K562 (cell line): ENCODE measurements around the gene MTHFR. TPM values are rescaled to one million over a fixed set of nuclear protein-coding genes. Genes with fewer than 3 reads are reported as not detected.

Experiments used
- ATF3 ChIP-seq, 2 experiments: fragments of 450-650 bp in 1 of 2; sonication (generic) in 1 of 2; formaldehyde crosslinking in 1 of 2; IDR thresholded peaks in 1 of 2; conservative IDR thresholded peaks in 1 of 2; 2 replicates each; pipeline versions ENCODE4 v1.6.1 to v1.8.1; 2016 to 2023; ENCODE audit warnings: mild to moderate bottlenecking in 2 of 2, moderate library complexity in 2 of 2, inconsistent platforms in 1 of 2, missing genetic modification reagents in 1 of 2
- CBX8 ChIP-seq: fragments of 200-600 bp; sonication (generic); IDR thresholded peaks from 2 replicates; pipeline ENCODE4 v1.6.1; 2012; ENCODE audit warnings: borderline replicate concordance, mixed run types, low read depth, mild to moderate bottlenecking, moderate library complexity, mixed read lengths, low read length, control low read depth, inconsistent platforms; ENCODE audit not compliant: poor library complexity, severe bottlenecking; ENCODE audit errors: extremely low read depth
- DPF2 ChIP-seq: fragments of 450-650 bp; IDR thresholded peaks from 2 replicates; pipeline ENCODE4 v1.6.1; 2016
- ELF4 ChIP-seq: fragments of 450-650 bp; formaldehyde crosslinking; IDR thresholded peaks from 2 replicates; pipeline ENCODE4 v1.4.0; 2022; ENCODE audit warnings: missing genetic modification characterization
- FOXK2 ChIP-seq, 2 experiments: fragments of 450-650 bp; IDR thresholded peaks in 1 of 2; conservative IDR thresholded peaks in 1 of 2; 2 replicates each; pipeline ENCODE4 v1.6.1; 2016; ENCODE audit warnings: low read depth in 2 of 2, mild to moderate bottlenecking in 1 of 2
- HLTF ChIP-seq: fragments of 450-650 bp; IDR thresholded peaks from 2 replicates; pipeline ENCODE4 v1.6.1; 2016
- IFI16 ChIP-seq: fragments of 250-450 bp; sonication (Bioruptor Pico); IDR thresholded peaks from 2 replicates; pipeline ENCODE4 v2.1.2; 2022; ENCODE audit warnings: mild to moderate bottlenecking, inconsistent platforms
- KAT7 ChIP-seq: sonication (generic); formaldehyde crosslinking; IDR thresholded peaks from 2 replicates; pipeline ENCODE4 v1.8.0; 2022; ENCODE audit warnings: missing genetic modification reagents, mild to moderate bottlenecking, borderline replicate concordance
- MED1 ChIP-seq: sonication (generic); formaldehyde crosslinking; IDR thresholded peaks from 2 replicates; pipeline ENCODE4 v1.8.1; 2023; ENCODE audit warnings: missing genetic modification reagents, borderline replicate concordance
- MYBL2 ChIP-seq, 2 experiments: fragments of 450-650 bp in 1 of 2; sonication (generic) in 1 of 2; formaldehyde crosslinking in 1 of 2; IDR thresholded peaks; 2 replicates each; pipeline versions ENCODE4 v1.6.1 to v1.8.1; 2017 to 2022; ENCODE audit warnings: borderline replicate concordance in 1 of 2, inconsistent platforms in 1 of 2, low read depth in 1 of 2, mild to moderate bottlenecking in 1 of 2, missing genetic modification reagents in 1 of 2, moderate library complexity in 1 of 2
- NCOA4 ChIP-seq: fragments of 450-650 bp; IDR thresholded peaks from 2 replicates; pipeline ENCODE4 v1.6.1; 2018; ENCODE audit warnings: mild to moderate bottlenecking; ENCODE audit not compliant: partially characterized antibody
- NR2C2 ChIP-seq, 2 experiments: fragments of 200-800 bp in 1 of 2; sonication (Bioruptor generic) in 1 of 2; sonication (generic) in 1 of 2; formaldehyde crosslinking in 1 of 2; IDR thresholded peaks; 2 replicates each; pipeline versions ENCODE4 v1.6.1 to v1.8.0; 2016 to 2022; ENCODE audit warnings: mild to moderate bottlenecking in 1 of 2, missing compliant biosample characterization in 1 of 2, missing genetic modification characterization in 1 of 2, missing genetic modification reagents in 1 of 2
- PCBP2 ChIP-seq: fragments of 200-400 bp; formaldehyde crosslinking; IDR thresholded peaks from 2 replicates; pipeline ENCODE4 v1.6.1; 2018; ENCODE audit warnings: low read length, low read depth, mild to moderate bottlenecking, moderate library complexity; ENCODE audit not compliant: poor library complexity, severe bottlenecking
- PML ChIP-seq: IDR thresholded peaks from 2 replicates; pipeline ENCODE4 v1.6.1; 2012; ENCODE audit warnings: low read length, inconsistent platforms
- POLR2G ChIP-seq: fragments of 200-400 bp; formaldehyde crosslinking; IDR thresholded peaks from 2 replicates; pipeline ENCODE4 v1.6.1; 2017; ENCODE audit warnings: low read depth, mild to moderate bottlenecking, antibody characterized with exemption, low read length, moderate library complexity
- RHOXF2B ChIP-seq: fragments of 250-450 bp; sonication (Bioruptor Pico); conservative IDR thresholded peaks from 2 replicates; pipeline ENCODE4 v1.5.1; 2021
- SIX5 ChIP-seq, 2 experiments: IDR thresholded peaks; 2 replicates each; pipeline ENCODE4 v1.6.1; 2011; ENCODE audit warnings: low read length in 2 of 2, borderline replicate concordance in 1 of 2, low read depth in 1 of 2, mild to moderate bottlenecking in 1 of 2, moderate library complexity in 1 of 2; ENCODE audit not compliant: insufficient read depth in 1 of 2
- TBP ChIP-seq: optimal IDR thresholded peaks from 2 replicates; pipeline ENCODE3; 2011; ENCODE audit warnings: low read depth, low read length, improper control_type of control experiment
- ZBTB34 ChIP-seq: fragments of 250-450 bp; sonication (Bioruptor Pico); IDR thresholded peaks from 2 replicates; pipeline ENCODE4 v1.8.0; 2021; ENCODE audit warnings: mild to moderate bottlenecking, moderate library complexity
- ZNF586 ChIP-seq: fragments of 450-650 bp; formaldehyde crosslinking; conservative IDR thresholded peaks from 2 replicates; pipeline ENCODE4 v1.4.0; 2020; ENCODE audit warnings: mild to moderate bottlenecking, moderate library complexity
- ZSCAN29 ChIP-seq: fragments of 450-650 bp; IDR thresholded peaks from 2 replicates; pipeline ENCODE4 v1.6.1; 2017
- polyA plus RNA-seq, 8 experiments: library from polyadenylated mRNA; depleted of rRNA in 4 of 8; stranded (reverse) in 5 of 8; unstranded in 3 of 8; fragments of >200 nt; fragmentation: Nextera tagmentation in 2 of 8; fragmentation: Illumina TruSeq in 1 of 8; extraction: Ambion mirVana in 2 of 8; extraction: Trizol in 1 of 8; gene quantifications; 2 replicates each; pipeline versions ENCODE4 v1.2.1 to v1.2.3, GENCODE V29; 2011 to 2014; ENCODE audit warnings: inconsistent platforms in 1 of 8, missing spikeins in 1 of 8
- total RNA-seq, 7 experiments: library from RNA; depleted of rRNA in 6 of 7; stranded (reverse); fragments of >200 nt in 6 of 7; fragmentation: Illumina TruSeq in 2 of 7; extraction: Trizol in 2 of 7; gene quantifications; 2 replicates each; pipeline versions ENCODE4 v1.2.1 to v1.2.3, GENCODE V29; 2011 to 2021; ENCODE audit warnings: low replicate concordance in 1 of 7
- TF ChIP-seq, protein P1 (sequence below): fragments of 450-650 bp; formaldehyde crosslinking; IDR thresholded peaks from 2 replicates; pipeline ENCODE4 v1.4.0; 2022; ENCODE audit warnings: missing genetic modification characterization

The MTHFR gene
- total and polyA plus RNA-seq, 9 of the 15 experiments (the other 6 are each of a cell fraction or from before 2014, with no cell fraction given) = 5.0 to 104 (median 62.6) TPM

GRCh38 chr1:11806307-11806936, 658 bp upstream of the MTHFR start (continued):
- no peak for TF ChIP-seq ZBTB34
- TF ChIP-seq ZSCAN29 = no peak
- TF ChIP-seq TBP = peak; percentile 24
- no peak for TF ChIP-seq MED1 (CRISPR knock-in tag)
- TF ChIP-seq HLTF = peak; percentile 7
- TF ChIP-seq DPF2 = peak; percentile 35; the same call in 1 of the 2 replicates
- TF ChIP-seq FOXK2 (conservative IDR thresholded peaks at IDR 0.05 in 1 of 2, IDR thresholded peaks at IDR 0.05 in 1 of 2; ENCODE audit: low read depth in 2 of 2) = peak in 1 of 2 experiments; percentile 29; a peak in 3 of 4 replicates
- TF ChIP-seq, protein P1, sequence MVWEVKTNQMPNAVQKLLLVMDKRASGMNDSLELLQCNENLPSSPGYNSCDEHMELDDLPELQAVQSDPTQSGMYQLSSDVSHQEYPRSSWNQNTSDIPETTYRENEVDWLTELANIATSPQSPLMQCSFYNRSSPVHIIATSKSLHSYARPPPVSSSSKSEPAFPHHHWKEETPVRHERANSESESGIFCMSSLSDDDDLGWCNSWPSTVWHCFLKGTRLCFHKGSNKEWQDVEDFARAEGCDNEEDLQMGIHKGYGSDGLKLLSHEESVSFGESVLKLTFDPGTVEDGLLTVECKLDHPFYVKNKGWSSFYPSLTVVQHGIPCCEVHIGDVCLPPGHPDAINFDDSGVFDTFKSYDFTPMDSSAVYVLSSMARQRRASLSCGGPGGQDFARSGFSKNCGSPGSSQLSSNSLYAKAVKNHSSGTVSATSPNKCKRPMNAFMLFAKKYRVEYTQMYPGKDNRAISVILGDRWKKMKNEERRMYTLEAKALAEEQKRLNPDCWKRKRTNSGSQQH = 0 out of 2 replicates have a peak, but pooled peaks have one; percentile 67
- no peak for TF ChIP-seq MYBL2 (IDR thresholded peaks at IDR 0.05; ENCODE audit: low read depth)
- no peak for TF ChIP-seq MYBL2 (CRISPR knock-in tag; IDR thresholded peaks at IDR 0.05; ENCODE audit: borderline replicate concordance)
- TF ChIP-seq ATF3 (IDR thresholded peaks at IDR 0.05) = no peak
- TF ChIP-seq ATF3 (CRISPR knock-in tag; conservative IDR thresholded peaks at IDR 0.05) = no peak
- no peak for TF ChIP-seq IFI16 (CRISPR knock-in tag)
- TF ChIP-seq KAT7 (CRISPR knock-in tag) = 0 out of 2 replicates have a peak, but pooled peaks have one; percentile 16
- TF ChIP-seq POLR2G = no peak
- no peak for TF ChIP-seq NCOA4
- TF ChIP-seq NR2C2 (CRISPR knock-in tag; IDR thresholded peaks at IDR 0.05) = peak; percentile 65; the same call in 1 of the 2 replicates
- no peak; the same call in 1 of the 2 replicates for TF ChIP-seq NR2C2 (tag; IDR thresholded peaks at IDR 0.05)
- TF ChIP-seq ZNF586 (CRISPR knock-in tag) = no peak
- TF ChIP-seq ELF4 (CRISPR knock-in tag) = no peak
- TF ChIP-seq SIX5 (IDR thresholded peaks at IDR 0.05; ENCODE audit: borderline replicate concordance in 1 of 2, insufficient read depth in 1 of 2, low read depth in 1 of 2, low read length in 2 of 2) = no peak
- TF ChIP-seq PCBP2 = no peak
- no peak; the same call in none of the 2 replicates for TF ChIP-seq PML
- no peak for TF ChIP-seq CBX8
- no peak for TF ChIP-seq RHOXF2B
